Neutrophil (primary cell): ENCODE measurements around the gene FAT1.

Experiments used
- H3K27ac ChIP-seq: fragments of 200-600 bp; sonication (generic); 2 replicates; pipeline ENCODE4 v1.5.1; 2016; ENCODE audit warnings: mild to moderate bottlenecking, moderate library complexity
- H3K27me3 ChIP-seq: fragments of 200-600 bp; sonication (generic); 2 replicates; pipeline ENCODE4 v1.6.0; 2016; ENCODE audit warnings: mild to moderate bottlenecking
- H3K36me3 ChIP-seq: fragments of 200-600 bp; sonication (generic); 2 replicates; pipeline ENCODE4 v1.5.1; 2017
- H3K4me1 ChIP-seq, 2 experiments: fragments of 200-600 bp in 1 of 2; sonication (generic) in 1 of 2; 1 replicate in 1 of 2; 2 replicates in 1 of 2; pipeline versions ENCODE4 v1.5.1 to v1.6.1; 2013 to 2016; ENCODE audit warnings: low read depth in 1 of 2, low read length in 1 of 2, mild to moderate bottlenecking in 1 of 2, moderate library complexity in 1 of 2; ENCODE audit not compliant: control insufficient read depth in 1 of 2, insufficient read depth in 1 of 2
- H3K4me3 ChIP-seq, 2 experiments: fragments of 200-600 bp in 1 of 2; sonication (generic) in 1 of 2; 1 replicate in 1 of 2; 2 replicates in 1 of 2; pipeline ENCODE4 v1.5.1; 2013 to 2016; ENCODE audit warnings: low read depth in 1 of 2, low read length in 1 of 2, mild to moderate bottlenecking in 1 of 2, moderate library complexity in 1 of 2
- H3K9me3 ChIP-seq: fragments of 200-600 bp; sonication (generic); 2 replicates; pipeline ENCODE4 v1.5.1; 2016
- CTCF ChIP-seq: fragments of 200-600 bp; sonication (generic); IDR thresholded peaks from 2 replicates; pipeline ENCODE4 v1.5.1; 2016; ENCODE audit warnings: antibody characterized with exemption

The FAT1 gene

GRCh38 chr4:186739317-186739716 is 15.7 kb upstream of the FAT1 start:
- Histone ChIP-seq H3K9me3 (no peaks in the 10 kb centered on the region), H3K27ac (no peak overlapping the region), H3K4me3 (no peak overlapping the region), H3K36me3 (no peaks in the 10 kb centered on the region), H3K27me3 (no peaks in the 10 kb centered on the region), H3K4me1 (no peaks in the 10 kb centered on the region)
- TF ChIP-seq CTCF = no peak

GRCh38 chr4:186738421-186738820 is 14.8 kb upstream of the FAT1 start:
- Histone ChIP-seq H3K4me3 (no peak overlapping the region), H3K36me3 (no peaks in the 10 kb centered on the region), H3K9me3 (no peaks in the 10 kb centered on the region), H3K27ac (no peak overlapping the region), H3K4me1 (no peaks in the 10 kb centered on the region), H3K27me3 (no peaks in the 10 kb centered on the region)
- no peak for TF ChIP-seq CTCF

- Histone ChIP-seq H3K27me3 (no peaks in the 10 kb centered on the region), H3K9me3 (no peaks in the 10 kb centered on the region), H3K36me3 (no peaks in the 10 kb centered on the region), H3K4me3 (no peak overlapping the region), H3K27ac (no peak overlapping the region), H3K4me1 (no peaks in the 10 kb centered on the region)
- no peak for TF ChIP-seq CTCF
These were observed 13.8 kb upstream of the FAT1 start for GRCh38 chr4:186737427-186737826.

- no peak for TF ChIP-seq CTCF
- no peak overlapping the region for H3K4me3 ChIP-seq
- H3K36me3 ChIP-seq = no peaks in the 10 kb centered on the region
- no peak overlapping the region for H3K27ac ChIP-seq
- no peaks in the 10 kb centered on the region for H3K4me1 ChIP-seq
- H3K9me3 ChIP-seq = no peaks in the 10 kb centered on the region
- H3K27me3 ChIP-seq = no peaks in the 10 kb centered on the region
These were observed 12.8 kb upstream of the FAT1 start for GRCh38 chr4:186736466-186736865.

- no peak overlapping the region for H3K27ac ChIP-seq
- H3K9me3 ChIP-seq = no peaks in the 10 kb centered on the region
- TF ChIP-seq CTCF = no peak
These were observed 10.6 kb upstream of the FAT1 start for GRCh38 chr4:186734251-186734650.

GRCh38 chr4:186733778-186734177 is 10.1 kb upstream of the FAT1 start:
- Histone ChIP-seq H3K9me3 (no peaks in the 10 kb centered on the region), H3K36me3 (no peaks in the 10 kb centered on the region), H3K27me3 (peaks cover 6% of the 10 kb centered on the region), H3K4me3 (no peak overlapping the region), H3K27ac (no peak overlapping the region), H3K4me1 (no peaks in the 10 kb centered on the region)
- no peak for TF ChIP-seq CTCF

More at GRCh38 chr4:186734251-186734650, 10.6 kb upstream of the FAT1 start:
- Histone ChIP-seq H3K4me1 (no peaks in the 10 kb centered on the region), H3K4me3 (no peak overlapping the region), H3K27me3 (peaks cover 2% of the 10 kb centered on the region), H3K36me3 (no peaks in the 10 kb centered on the region)
